ENCODE data around the gene SBNO1. TPM values are rescaled to one million over a fixed set of nuclear protein-coding genes. Genes with fewer than 3 reads are reported as not detected.

The SBNO1 gene
- total and polyA plus RNA-seq, 7 donors: 6.8 to 49.6 (median 30.4) TPM

- intact Hi-C loops (cut with DNase I): no loop called here
- Histone ChIP-seq H3K36me3 (ENCODE audit: insufficient read depth in 1 of 2, low read depth in 1 of 2) (peaks cover 3 to 75% of the 10 kb centered on the region in 2 donors), H3K4me1 (peaks cover 14% of the 10 kb centered on the region), H3K27me3 (ENCODE audit: insufficient read depth in 3 of 3, low read length in 2 of 3) (no peaks in the 10 kb centered on the region), H3K9me3 (no peaks in the 10 kb centered on the region), H3K27ac (peak overlapping the region; percentile 36), H3K4me3 (peak overlapping the region; percentile 5)
- WGBS, 3 donors: 58 to 77% (median 67%) methylated on average over 10 of the region's 10 CpGs
- peak in 2 of 4 donors; percentile 6 to 12 for ATAC-seq
- TF ChIP-seq CTCF (IDR thresholded peaks at IDR 0.05): no peak
- DNase-seq: no peak
Observed at GRCh38 chr12:123398177-123398549, 33.5 kb upstream of the SBNO1 start.

GRCh38 chr12:123397400-123397799, 32.8 kb upstream of the SBNO1 start:
- no peaks in the 10 kb centered on the region for H3K9me3 ChIP-seq
- no peaks in the 10 kb centered on the region for H3K27me3 ChIP-seq (ENCODE audit: insufficient read depth in 3 of 3, low read length in 2 of 3)
- WGBS, 3 donors: 92 to 95% (median 93%) methylated on average over 6 of the region's 6 CpGs
- no peak for ATAC-seq
- H3K36me3 ChIP-seq (ENCODE audit: insufficient read depth in 1 of 2, low read depth in 1 of 2): peaks cover 3 to 75% of the 10 kb centered on the region in 2 donors
- intact Hi-C loops (cut with DNase I): no loop called here
- H3K4me3 ChIP-seq: no peak overlapping the region
- H3K4me1 ChIP-seq: peaks cover 17% of the 10 kb centered on the region
- no peak for TF ChIP-seq CTCF (IDR thresholded peaks at IDR 0.05)
- no peak overlapping the region for H3K27ac ChIP-seq
- DNase-seq: no peak

GRCh38 chr12:123396954-123397353, 32.3 kb upstream of the SBNO1 start:
- H3K4me3 ChIP-seq: no peak overlapping the region
- peaks cover 22% of the 10 kb centered on the region for H3K4me1 ChIP-seq
- no peaks in the 10 kb centered on the region for H3K9me3 ChIP-seq
- intact Hi-C loops (cut with DNase I): no loop called here
- H3K27ac ChIP-seq: no peak overlapping the region
- DNase-seq (no peak), ATAC-seq (no peak)
- H3K36me3 ChIP-seq (ENCODE audit: insufficient read depth in 1 of 2, low read depth in 1 of 2): peaks cover 3 to 75% of the 10 kb centered on the region in 2 donors
- H3K27me3 ChIP-seq (ENCODE audit: insufficient read depth in 3 of 3, low read length in 2 of 3): no peaks in the 10 kb centered on the region
- TF ChIP-seq CTCF (IDR thresholded peaks at IDR 0.05): no peak
- 86 to 88% (median 88%) methylated on average over 9 of the region's 9 CpGs for WGBS, 3 donors

- intact Hi-C loops (cut with DNase I): no loop called here
- no peak overlapping the region for H3K4me3 ChIP-seq
- DNase-seq: no peak
- no peak for TF ChIP-seq CTCF (IDR thresholded peaks at IDR 0.05)
- peaks cover 26% of the 10 kb centered on the region for H3K4me1 ChIP-seq
- H3K27me3 ChIP-seq (ENCODE audit: insufficient read depth in 3 of 3, low read length in 2 of 3): no peaks in the 10 kb centered on the region
- H3K27ac ChIP-seq: no peak overlapping the region
- H3K36me3 ChIP-seq (ENCODE audit: insufficient read depth in 1 of 2, low read depth in 1 of 2): peaks cover 3 to 75% of the 10 kb centered on the region in 2 donors
- ATAC-seq: no peak
- no peaks in the 10 kb centered on the region for H3K9me3 ChIP-seq
- WGBS, 3 donors: 97 to 100% (median 99%) methylated on average over 2 of the region's 2 CpGs
Observed at GRCh38 chr12:123396543-123396942, 31.9 kb upstream of the SBNO1 start.

- WGBS, 3 donors: 80 to 90% (median 85%) methylated on average over 5 of the region's 5 CpGs
Observed at GRCh38 chr12:123395236-123395635, 30.6 kb upstream of the SBNO1 start.

More at GRCh38 chr12:123395236-123395635, 30.6 kb upstream of the SBNO1 start:
- H3K27me3 ChIP-seq (ENCODE audit: insufficient read depth in 3 of 3, low read length in 2 of 3): no peaks in the 10 kb centered on the region
- H3K4me3 ChIP-seq: no peak overlapping the region
- peaks cover 3 to 87% of the 10 kb centered on the region in 2 donors for H3K36me3 ChIP-seq (ENCODE audit: insufficient read depth in 1 of 2, low read depth in 1 of 2)
- DNase-seq: no peak
- ATAC-seq: no peak
- H3K27ac ChIP-seq: no peak overlapping the region
- TF ChIP-seq CTCF (IDR thresholded peaks at IDR 0.05): no peak
- H3K9me3 ChIP-seq: no peaks in the 10 kb centered on the region
- peaks cover 39% of the 10 kb centered on the region for H3K4me1 ChIP-seq
- intact Hi-C loops (cut with DNase I): no loop called here

Data from psoas muscle (tissue), 8 donors.